MM.1S (cell line): ENCODE data around the gene SMAD3.

Experiments
- DNase-seq: peaks from one replicate; pipeline ENCODE4 v3.0.0-alpha.2; 2015
- H2AFZ ChIP-seq: fragments of 300-600 bp; sonication (generic); 2 replicates; pipeline ENCODE4 v1.6.0; 2016; ENCODE audit warnings: antibody characterized with exemption, low read length
- H3F3A ChIP-seq: fragments of 300-600 bp; sonication (generic); 2 replicates; pipeline ENCODE4 v1.6.1; 2016; ENCODE audit warnings: mild to moderate bottlenecking, antibody characterized with exemption, low read length, moderate library complexity, mixed read lengths; ENCODE audit not compliant: insufficient read depth
- H3K27ac ChIP-seq: fragments of 300-600 bp; sonication (generic); 2 replicates; pipeline ENCODE4 v1.5.1; 2016; ENCODE audit warnings: mild to moderate bottlenecking, low read length
- H3K27me3 ChIP-seq: fragments of 300-600 bp; sonication (generic); replicated peaks from 2 replicates; pipeline ENCODE4 v1.6.0; 2016; ENCODE audit warnings: low read length; ENCODE audit not compliant: insufficient read depth
- H3K36me3 ChIP-seq: fragments of 300-600 bp; sonication (generic); replicated peaks from 2 replicates; pipeline ENCODE4 v1.6.1; 2016; ENCODE audit warnings: mild to moderate bottlenecking, low read length, mixed read lengths; ENCODE audit not compliant: insufficient read depth
- H3K4me1 ChIP-seq: fragments of 300-600 bp; sonication (generic); 2 replicates; pipeline ENCODE4 v1.6.1; 2016; ENCODE audit warnings: low read length, mixed read lengths
- H3K4me2 ChIP-seq: fragments of 300-600 bp; sonication (generic); 2 replicates; pipeline ENCODE4 v1.6.0; 2016; ENCODE audit warnings: low read depth, low read length
- H3K4me3 ChIP-seq: fragments of 300-600 bp; sonication (generic); 2 replicates; pipeline ENCODE4 v1.5.1; 2016; ENCODE audit warnings: low read length, mixed read lengths
- H3K79me2 ChIP-seq: fragments of 300-600 bp; sonication (generic); 2 replicates; pipeline ENCODE4 v1.6.1; 2016; ENCODE audit warnings: mixed run types, low read length, mixed read lengths
- H3K9ac ChIP-seq: fragments of 300-600 bp; sonication (generic); 2 replicates; pipeline ENCODE4 v1.6.1; 2016; ENCODE audit warnings: low read length, mixed read lengths
- H3K9me2 ChIP-seq: fragments of 300-600 bp; sonication (generic); replicated peaks from 2 replicates; pipeline ENCODE4 v1.6.1; 2016; ENCODE audit warnings: mild to moderate bottlenecking, low read length, mixed read lengths; ENCODE audit not compliant: insufficient read depth
- H3K9me3 ChIP-seq: fragments of 300-600 bp; sonication (generic); replicated peaks from 2 replicates; pipeline ENCODE4 v1.6.1; 2016; ENCODE audit warnings: mild to moderate bottlenecking, low read length, mixed read lengths; ENCODE audit not compliant: insufficient read depth
- H4K20me1 ChIP-seq: fragments of 300-600 bp; sonication (generic); 2 replicates; pipeline ENCODE4 v1.6.1; 2016; ENCODE audit warnings: mild to moderate bottlenecking, low read length, moderate library complexity, mixed read lengths; ENCODE audit not compliant: insufficient read depth
- EZH2 ChIP-seq: fragments of 300-600 bp; sonication (generic); optimal IDR thresholded peaks from 2 replicates; pipeline ENCODE3; 2017; ENCODE audit warnings: low read depth, mild to moderate bottlenecking, antibody characterized with exemption, low read length, mixed read lengths
- EZH2phosphoT487 ChIP-seq: fragments of 300-600 bp; sonication (generic); IDR thresholded peaks from 2 replicates; pipeline ENCODE4 v1.6.1; 2018; ENCODE audit warnings: antibody characterized with exemption, low read length
- TF ChIP-seq, protein P1 (sequence below): fragments of 300-600 bp; sonication (generic); IDR thresholded peaks from 2 replicates; pipeline ENCODE4 v1.5.1; 2016; ENCODE audit warnings: antibody characterized with exemption, low read length, mixed read lengths

SMAD3 gene

DNA sequence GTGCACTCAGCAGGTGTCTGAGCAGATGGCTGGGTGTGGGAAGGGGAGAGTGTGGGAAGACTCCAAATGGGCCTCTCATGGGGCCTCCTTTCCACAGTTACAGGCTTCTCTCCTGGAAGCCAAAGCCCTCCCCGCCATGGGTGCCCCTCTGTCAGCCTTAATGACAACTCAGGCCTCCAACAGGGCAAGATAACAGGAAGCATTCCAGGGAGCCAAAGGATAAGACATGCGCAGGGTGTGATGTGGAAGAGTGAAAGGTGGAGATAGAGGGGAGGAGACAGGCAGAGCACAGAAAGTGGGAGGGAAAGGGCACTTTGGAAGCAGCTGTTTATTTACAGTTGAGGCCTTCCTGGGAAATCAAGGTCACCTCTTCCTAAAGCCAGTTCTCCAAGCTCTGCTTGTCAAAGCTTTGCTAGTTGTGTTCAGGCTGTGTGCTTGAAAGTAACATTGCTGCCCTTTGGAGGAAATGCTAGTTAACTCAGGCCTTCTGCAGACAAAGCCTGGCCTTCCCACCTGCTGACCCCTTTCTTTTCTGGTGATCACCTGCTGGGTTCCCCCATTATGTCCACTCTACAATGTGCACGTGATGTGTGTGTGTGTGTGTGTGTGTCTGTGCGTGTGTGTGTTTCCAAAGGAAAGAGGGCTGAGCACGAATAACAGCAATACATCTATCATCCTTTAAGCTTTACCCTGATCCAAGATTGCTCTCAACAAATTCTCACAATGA is 35.2 kb upstream of the SMAD3 start:
- H3K79me2 ChIP-seq: no peaks in the 10 kb centered on the region
- H4K20me1 ChIP-seq: no peaks in the 10 kb centered on the region
- no peak overlapping the region for H3K27ac ChIP-seq
- H3K36me3 ChIP-seq: no peaks in the 10 kb centered on the region
- no peak overlapping the region for H3K4me3 ChIP-seq
- H3K9me2 ChIP-seq: no peaks in the 10 kb centered on the region
- no peak overlapping the region for H3K9ac ChIP-seq
- no peak for DNase-seq
- no peaks in the 10 kb centered on the region for H3K9me3 ChIP-seq
- H2AFZ ChIP-seq: no peak overlapping the region
- H3K4me1 ChIP-seq: peaks cover 9% of the 10 kb centered on the region
- TF ChIP-seq EZH2 (no peak), EZH2phosphoT487 (no peak)
- TF ChIP-seq, protein P1, sequence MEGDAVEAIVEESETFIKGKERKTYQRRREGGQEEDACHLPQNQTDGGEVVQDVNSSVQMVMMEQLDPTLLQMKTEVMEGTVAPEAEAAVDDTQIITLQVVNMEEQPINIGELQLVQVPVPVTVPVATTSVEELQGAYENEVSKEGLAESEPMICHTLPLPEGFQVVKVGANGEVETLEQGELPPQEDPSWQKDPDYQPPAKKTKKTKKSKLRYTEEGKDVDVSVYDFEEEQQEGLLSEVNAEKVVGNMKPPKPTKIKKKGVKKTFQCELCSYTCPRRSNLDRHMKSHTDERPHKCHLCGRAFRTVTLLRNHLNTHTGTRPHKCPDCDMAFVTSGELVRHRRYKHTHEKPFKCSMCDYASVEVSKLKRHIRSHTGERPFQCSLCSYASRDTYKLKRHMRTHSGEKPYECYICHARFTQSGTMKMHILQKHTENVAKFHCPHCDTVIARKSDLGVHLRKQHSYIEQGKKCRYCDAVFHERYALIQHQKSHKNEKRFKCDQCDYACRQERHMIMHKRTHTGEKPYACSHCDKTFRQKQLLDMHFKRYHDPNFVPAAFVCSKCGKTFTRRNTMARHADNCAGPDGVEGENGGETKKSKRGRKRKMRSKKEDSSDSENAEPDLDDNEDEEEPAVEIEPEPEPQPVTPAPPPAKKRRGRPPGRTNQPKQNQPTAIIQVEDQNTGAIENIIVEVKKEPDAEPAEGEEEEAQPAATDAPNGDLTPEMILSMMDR: no peak
- H3F3A ChIP-seq: no peaks in the 10 kb centered on the region
- no peaks in the 10 kb centered on the region for H3K27me3 ChIP-seq
- H3K4me2 ChIP-seq: no peak overlapping the region

DNA sequence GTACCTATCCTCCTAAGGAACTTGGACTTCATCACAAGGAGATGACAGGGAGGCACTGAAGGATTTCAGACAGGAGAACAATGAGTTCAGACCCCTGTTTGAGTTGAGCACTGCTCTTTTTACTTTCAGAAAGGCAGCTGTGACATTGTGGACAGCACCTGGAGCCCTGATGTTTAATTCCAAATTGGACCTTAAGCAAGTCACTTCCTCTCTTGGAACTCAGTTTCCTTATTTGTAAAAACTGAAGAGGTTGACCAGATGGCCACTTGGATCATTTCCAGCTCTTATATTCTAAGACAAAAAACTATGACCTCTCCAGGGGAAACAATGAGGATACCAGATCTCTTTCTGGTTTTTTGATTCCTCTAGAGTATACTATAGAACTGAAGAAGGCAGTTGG is 34.1 kb upstream of the SMAD3 start:
- Histone ChIP-seq H3K27ac (no peak overlapping the region), H3K27me3 (no peaks in the 10 kb centered on the region), H3K9me2 (no peaks in the 10 kb centered on the region), H3K9ac (no peak overlapping the region), H3K36me3 (no peaks in the 10 kb centered on the region), H3F3A (no peaks in the 10 kb centered on the region), H3K4me1 (no peaks in the 10 kb centered on the region), H3K4me3 (no peak overlapping the region), H2AFZ (no peak overlapping the region), H4K20me1 (no peaks in the 10 kb centered on the region), H3K4me2 (no peak overlapping the region), H3K79me2 (no peaks in the 10 kb centered on the region), H3K9me3 (no peaks in the 10 kb centered on the region)
- TF ChIP-seq EZH2 (no peak), EZH2phosphoT487 (no peak)
- TF ChIP-seq, protein P1: no peak
- no peak for DNase-seq

DNA sequence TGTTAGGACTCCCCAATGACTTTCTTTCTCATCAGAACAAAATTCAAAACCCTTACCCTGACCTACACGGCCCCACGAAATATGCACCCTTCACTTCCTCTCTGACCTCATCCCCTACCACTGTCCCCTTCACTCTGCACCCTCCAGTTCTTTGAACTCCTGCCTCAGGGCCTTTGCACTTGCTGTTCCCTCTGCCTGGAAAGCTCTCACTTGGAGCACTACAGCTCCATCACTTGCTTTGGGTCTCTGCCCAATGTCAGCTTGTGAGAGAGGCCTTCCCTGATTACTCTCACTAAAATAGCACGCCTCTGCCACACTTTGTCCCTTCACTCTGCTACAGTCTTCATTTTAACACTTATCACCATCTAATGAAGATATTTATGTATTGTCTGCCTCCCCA is 32.8 kb upstream of the SMAD3 start:
- Histone ChIP-seq H3K79me2 (no peaks in the 10 kb centered on the region), H3K9ac (no peak overlapping the region), H3K9me2 (no peaks in the 10 kb centered on the region), H3K27me3 (no peaks in the 10 kb centered on the region), H2AFZ (no peak overlapping the region), H3K9me3 (no peaks in the 10 kb centered on the region), H3F3A (no peaks in the 10 kb centered on the region), H3K4me2 (no peak overlapping the region), H4K20me1 (no peaks in the 10 kb centered on the region), H3K4me1 (0 out of 2 replicates have a peak, but pooled peaks cover 4% of the 10 kb centered on the region), H3K27ac (no peak overlapping the region), H3K4me3 (no peak overlapping the region), H3K36me3 (no peaks in the 10 kb centered on the region)
- no peak for DNase-seq
- TF ChIP-seq EZH2phosphoT487 (no peak), EZH2 (no peak)
- TF ChIP-seq, protein P1: no peak
